ACC112 (cell line): ENCODE data around the gene REPIN1.

ENCODE experiments used
- H2AFZ ChIP-seq: fragments of 200-600 bp; sonication (generic); one replicate; pipeline ENCODE4 v1.6.0; 2017; ENCODE audit warnings: antibody characterized with exemption, low read length; ENCODE audit not compliant: unreplicated experiment
- H3K27ac ChIP-seq: fragments of 200-600 bp; sonication (generic); 2 replicates; pipeline ENCODE4 v1.5.1; 2014; ENCODE audit warnings: low read depth, mild to moderate bottlenecking, antibody characterized with exemption, low read length, moderate library complexity
- H3K27me3 ChIP-seq: fragments of 200-600 bp; sonication (generic); 2 replicates; pipeline ENCODE4 v1.6.1; 2014; ENCODE audit warnings: mild to moderate bottlenecking, antibody characterized with exemption, low read length, moderate library complexity, mixed read lengths; ENCODE audit not compliant: insufficient read depth
- H3K36me3 ChIP-seq: fragments of 200-600 bp; sonication (generic); 2 replicates; pipeline ENCODE4 v1.6.1; 2016; ENCODE audit warnings: mild to moderate bottlenecking, antibody characterized with exemption, low read length, moderate library complexity, mixed read lengths; ENCODE audit not compliant: insufficient read depth
- H3K4me1 ChIP-seq: fragments of 200-600 bp; sonication (generic); one replicate; pipeline ENCODE4 v1.6.1; 2016; ENCODE audit warnings: low read length, mixed read lengths; ENCODE audit not compliant: insufficient read depth, unreplicated experiment, control insufficient read depth
- H3K4me3 ChIP-seq: fragments of 200-600 bp; sonication (generic); 2 replicates; pipeline ENCODE4 v1.5.1; 2014; ENCODE audit warnings: mild to moderate bottlenecking, low read depth, low read length
- H3K79me2 ChIP-seq: fragments of 200-600 bp; sonication (generic); one replicate; pipeline ENCODE4 v1.6.0; 2016; ENCODE audit warnings: low read length; ENCODE audit not compliant: control insufficient read depth, unreplicated experiment, insufficient read depth

Gene REPIN1

GRCh38 chr7:150337659-150338081 lies 31.0 kb upstream of the REPIN1 start:
- Histone ChIP-seq H3K36me3 (no peaks in the 10 kb centered on the region), H3K4me3 (no peak overlapping the region), H2AFZ (no peak overlapping the region), H3K27me3 (peaks cover 39% of the 10 kb centered on the region), H3K4me1 (no peaks in the 10 kb centered on the region), H3K79me2 (no peaks in the 10 kb centered on the region), H3K27ac (no peak overlapping the region)

GRCh38 chr7:150338166-150338829 lies 30.3 kb upstream of the REPIN1 start:
- Histone ChIP-seq H3K79me2 (no peaks in the 10 kb centered on the region), H3K27me3 (peaks cover 45% of the 10 kb centered on the region), H2AFZ (no peak overlapping the region), H3K4me3 (no peak overlapping the region), H3K27ac (no peak overlapping the region), H3K4me1 (no peaks in the 10 kb centered on the region), H3K36me3 (no peaks in the 10 kb centered on the region)

- Histone ChIP-seq H2AFZ (no peak overlapping the region), H3K4me1 (no peaks in the 10 kb centered on the region), H3K27ac (no peak overlapping the region), H3K79me2 (no peaks in the 10 kb centered on the region), H3K4me3 (no peak overlapping the region), H3K27me3 (peaks cover 54% of the 10 kb centered on the region), H3K36me3 (no peaks in the 10 kb centered on the region)
These were observed 29.2 kb upstream of the REPIN1 start for GRCh38 chr7:150339409-150339809.

GRCh38 chr7:150340024-150340749 lies 28.4 kb upstream of the REPIN1 start:
- Histone ChIP-seq H3K27me3 (peaks cover 62% of the 10 kb centered on the region), H3K79me2 (no peaks in the 10 kb centered on the region), H3K4me3 (no peak overlapping the region), H3K4me1 (no peaks in the 10 kb centered on the region), H3K36me3 (no peaks in the 10 kb centered on the region), H3K27ac (no peak overlapping the region), H2AFZ (no peak overlapping the region)

- Histone ChIP-seq H3K4me3 (no peak overlapping the region), H3K27me3 (peaks cover 63% of the 10 kb centered on the region), H3K36me3 (no peaks in the 10 kb centered on the region), H3K79me2 (no peaks in the 10 kb centered on the region), H3K4me1 (no peaks in the 10 kb centered on the region), H2AFZ (no peak overlapping the region), H3K27ac (no peak overlapping the region)
These were observed 27.8 kb upstream of the REPIN1 start for GRCh38 chr7:150340875-150341262.

GRCh38 chr7:150341263-150342120 lies 27.1 kb upstream of the REPIN1 start, which contains the start of gene RARRES2:
RARRES2 (minus strand) TSS chr7:150341629; CDS start chr7:150340609, 1,020 bp downstream.
- Histone ChIP-seq H3K27ac (no peak within 1 kb of the TSS), H3K4me3 (no peak within 1 kb of the TSS), H3K4me1 (no peaks in the 10 kb centered on the region)

GRCh38 chr7:150342121-150342408 lies 26.6 kb upstream of the REPIN1 start:
- Histone ChIP-seq H2AFZ (no peak overlapping the region), H3K4me1 (no peaks in the 10 kb centered on the region), H3K4me3 (no peak overlapping the region), H3K27ac (no peak overlapping the region), H3K27me3 (peaks cover 70% of the 10 kb centered on the region), H3K36me3 (no peaks in the 10 kb centered on the region), H3K79me2 (no peaks in the 10 kb centered on the region)

More at GRCh38 chr7:150341263-150342120, 27.1 kb upstream of the REPIN1 start, which contains the start of gene RARRES2:
- no peaks in the 10 kb centered on the region for H3K79me2 ChIP-seq
- H3K36me3 ChIP-seq: no peaks in the 10 kb centered on the region
- no peak within 1 kb of the TSS for H2AFZ ChIP-seq
- peaks cover 66% of the 10 kb centered on the region for H3K27me3 ChIP-seq

GRCh38 chr7:150343225-150343624 lies 25.4 kb upstream of the REPIN1 start:
- H2AFZ ChIP-seq: no peak overlapping the region
- H3K27ac ChIP-seq: no peak overlapping the region
- H3K79me2 ChIP-seq: no peaks in the 10 kb centered on the region
- H3K4me3 ChIP-seq: no peak overlapping the region
- H3K4me1 ChIP-seq: no peaks in the 10 kb centered on the region
- H3K36me3 ChIP-seq: no peaks in the 10 kb centered on the region
- peaks cover 73% of the 10 kb centered on the region for H3K27me3 ChIP-seq

GRCh38 chr7:150344299-150344698 lies 24.3 kb upstream of the REPIN1 start:
- no peak overlapping the region for H3K4me3 ChIP-seq
- H3K27me3 ChIP-seq: peaks cover 70% of the 10 kb centered on the region
- H3K79me2 ChIP-seq: no peaks in the 10 kb centered on the region
- no peaks in the 10 kb centered on the region for H3K4me1 ChIP-seq
- H2AFZ ChIP-seq: no peak overlapping the region
- no peak overlapping the region for H3K27ac ChIP-seq
- no peaks in the 10 kb centered on the region for H3K36me3 ChIP-seq

- H3K4me3 ChIP-seq: no peak overlapping the region
- H2AFZ ChIP-seq: no peak overlapping the region
- no peaks in the 10 kb centered on the region for H3K4me1 ChIP-seq
- H3K27me3 ChIP-seq: peaks cover 63% of the 10 kb centered on the region
- no peaks in the 10 kb centered on the region for H3K79me2 ChIP-seq
- no peak overlapping the region for H3K27ac ChIP-seq
- no peaks in the 10 kb centered on the region for H3K36me3 ChIP-seq
These were observed 23.6 kb upstream of the REPIN1 start for GRCh38 chr7:150345012-150345411.
